Upper lobe of left lung (tissue), 6 donors: ENCODE measurements around the gene INSRR. TPM values are rescaled to one million over a fixed set of nuclear protein-coding genes. Genes with fewer than 3 reads are reported as not detected.

ENCODE experiments used
- ATAC-seq, 2 donors: fragments of 200-7000 bp; cut with Tn5 transposase; one replicate each; pipeline ENCODE4 v1.9.1; 2022; ENCODE audit warnings: mild to moderate bottlenecking in 2 of 2, moderate library complexity in 2 of 2; ENCODE audit not compliant: low FRiP score in 2 of 2
- DNase-seq, 2 donors: peaks; one replicate each; pipeline ENCODE4 v3.0.0-alpha.2; 2019 to 2020
- H3K27ac ChIP-seq, 4 donors: fragments of 200-600 bp; sonication (generic); one replicate each; pipeline ENCODE4 v1.5.1; 2016 to 2019
- H3K27me3 ChIP-seq, 4 donors: fragments of 200-600 bp; sonication (generic); one replicate each; pipeline ENCODE4 v1.5.1; 2017 to 2019
- H3K36me3 ChIP-seq, 4 donors: fragments of 200-600 bp; sonication (generic); one replicate each; pipeline ENCODE4 v1.5.1; 2016 to 2019
- H3K4me1 ChIP-seq, 4 donors: fragments of 200-600 bp; sonication (generic); one replicate each; pipeline ENCODE4 v1.5.1; 2018 to 2019
- H3K4me3 ChIP-seq, 4 donors: fragments of 200-600 bp; sonication (generic); one replicate each; pipeline ENCODE4 v1.5.1; 2017 to 2019; ENCODE audit warnings: mild to moderate bottlenecking in 2 of 4, moderate library complexity in 1 of 4
- H3K9me3 ChIP-seq, 4 donors: fragments of 200-600 bp; sonication (generic); one replicate each; pipeline ENCODE4 v1.5.1; 2018 to 2019
- EP300 ChIP-seq, 4 donors: sonication (generic); formaldehyde crosslinking; IDR thresholded peaks; one replicate each; pipeline ENCODE4 v1.5.1; 2017; ENCODE audit warnings: antibody characterized with exemption in 4 of 4, control low read depth in 2 of 4
- POLR2A ChIP-seq, 4 donors: fragments of 450-650 bp; IDR thresholded peaks; one replicate each; pipeline ENCODE4 v1.5.1; 2016 to 2017; ENCODE audit warnings: antibody characterized with exemption in 4 of 4, mild to moderate bottlenecking in 2 of 4
- POLR2AphosphoS5 ChIP-seq, 2 donors: sonication (generic); formaldehyde crosslinking; IDR thresholded peaks; one replicate each; pipeline ENCODE4 v1.5.1; 2017; ENCODE audit warnings: antibody characterized with exemption in 2 of 2
- WGBS, 2 donors: methylation state at CpG; one replicate each; pipeline ENCODE4 v1.1.5; 2017 to 2018; 5-methylcytosine and 5-hydroxymethylcytosine counted together
- total RNA-seq, 6 donors: library from RNA; depleted of rRNA in 4 of 6; stranded (reverse); fragments of >200 nt in 4 of 6; gene quantifications; one replicate each; pipeline versions ENCODE4 v1.1.0 to v1.2.1, GENCODE V29; 2016 to 2021
- TF ChIP-seq, protein P1 (sequence below), 6 experiments: fragments of 450-650 bp in 4 of 6; fragments of 200-600 bp in 2 of 6; sonication (generic) in 2 of 6; IDR thresholded peaks; one replicate each; pipeline ENCODE4 v1.5.1; 2016 to 2019; ENCODE audit warnings: antibody characterized with exemption in 6 of 6
- donor health status: DM: no; HTN: no; CAD: no; lungs with moderate emphysema.
- donor health status: DM: no; HTN: yes; CAD: no; lungs with severe emphysema.

The INSRR gene
- total RNA-seq, 6 donors from 2014 or later = 0.03 to 0.22 TPM; not detected in 4

- Histone ChIP-seq H3K9me3 (no peaks in the 10 kb centered on the region), H3K36me3 (no peaks in the 10 kb centered on the region), H3K4me1 (peaks cover 0 to 5% (median 0%) of the 10 kb centered on the region in 4 donors), H3K27ac (no peak overlapping the region), H3K27me3 (no peaks in the 10 kb centered on the region), H3K4me3 (no peak overlapping the region)
- no peak for TF ChIP-seq POLR2A (IDR thresholded peaks at IDR 0.05)
- TF ChIP-seq, protein P1, sequence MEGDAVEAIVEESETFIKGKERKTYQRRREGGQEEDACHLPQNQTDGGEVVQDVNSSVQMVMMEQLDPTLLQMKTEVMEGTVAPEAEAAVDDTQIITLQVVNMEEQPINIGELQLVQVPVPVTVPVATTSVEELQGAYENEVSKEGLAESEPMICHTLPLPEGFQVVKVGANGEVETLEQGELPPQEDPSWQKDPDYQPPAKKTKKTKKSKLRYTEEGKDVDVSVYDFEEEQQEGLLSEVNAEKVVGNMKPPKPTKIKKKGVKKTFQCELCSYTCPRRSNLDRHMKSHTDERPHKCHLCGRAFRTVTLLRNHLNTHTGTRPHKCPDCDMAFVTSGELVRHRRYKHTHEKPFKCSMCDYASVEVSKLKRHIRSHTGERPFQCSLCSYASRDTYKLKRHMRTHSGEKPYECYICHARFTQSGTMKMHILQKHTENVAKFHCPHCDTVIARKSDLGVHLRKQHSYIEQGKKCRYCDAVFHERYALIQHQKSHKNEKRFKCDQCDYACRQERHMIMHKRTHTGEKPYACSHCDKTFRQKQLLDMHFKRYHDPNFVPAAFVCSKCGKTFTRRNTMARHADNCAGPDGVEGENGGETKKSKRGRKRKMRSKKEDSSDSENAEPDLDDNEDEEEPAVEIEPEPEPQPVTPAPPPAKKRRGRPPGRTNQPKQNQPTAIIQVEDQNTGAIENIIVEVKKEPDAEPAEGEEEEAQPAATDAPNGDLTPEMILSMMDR (IDR thresholded peaks at IDR 0.05) = no peak
- TF ChIP-seq EP300 (IDR thresholded peaks at IDR 0.05) = no peak
- TF ChIP-seq POLR2AphosphoS5 (IDR thresholded peaks at IDR 0.05) = no peak
- DNase-seq (no peak), ATAC-seq (no peak)
- WGBS, 2 donors = 68 to 74% methylated on average over 5 to 7 of the region's 7 CpGs
Measured at GRCh38 chr1:156883919-156884318, 25.0 kb upstream of the INSRR start.

GRCh38 chr1:156882543-156882942 lies 23.6 kb upstream of the INSRR start:
- Histone ChIP-seq H3K4me3 (no peak overlapping the region), H3K27ac (no peak overlapping the region), H3K27me3 (no peaks in the 10 kb centered on the region), H3K9me3 (no peaks in the 10 kb centered on the region), H3K4me1 (peaks cover 0 to 5% (median 0%) of the 10 kb centered on the region in 4 donors), H3K36me3 (no peaks in the 10 kb centered on the region)
- WGBS, 2 donors = 89 to 92% methylated on average over 3 of the region's 3 CpGs
- no peak for TF ChIP-seq EP300 (IDR thresholded peaks at IDR 0.05)
- ATAC-seq = no peak
- no peak for DNase-seq

DNA sequence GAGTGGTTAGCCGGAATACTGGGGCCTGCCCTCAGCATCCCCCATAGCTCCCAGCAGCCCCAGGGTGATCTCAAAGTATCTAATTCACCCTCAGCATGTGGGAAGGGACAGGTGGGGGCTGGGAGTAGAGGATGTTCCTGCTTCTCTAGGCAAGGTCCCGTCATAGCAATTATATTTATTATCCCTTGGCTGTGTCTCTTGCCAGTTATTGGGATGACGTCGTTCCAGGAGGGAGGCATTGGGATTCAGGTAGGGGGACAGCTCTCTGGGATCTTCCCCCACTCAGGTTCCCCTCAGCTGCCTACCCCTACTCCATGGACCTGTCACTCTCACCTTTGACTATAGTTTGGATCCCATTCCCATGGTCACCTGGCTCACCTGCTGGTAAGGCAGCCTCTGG lies 22.7 kb upstream of the INSRR start:
- Histone ChIP-seq H3K27ac (no peak overlapping the region), H3K4me1 (peaks cover 0 to 5% (median 0%) of the 10 kb centered on the region in 4 donors), H3K4me3 (no peak overlapping the region), H3K36me3 (no peaks in the 10 kb centered on the region), H3K9me3 (no peaks in the 10 kb centered on the region), H3K27me3 (no peaks in the 10 kb centered on the region)
- TF ChIP-seq EP300 (IDR thresholded peaks at IDR 0.05) (no peak), POLR2A (IDR thresholded peaks at IDR 0.05) (no peak), POLR2AphosphoS5 (IDR thresholded peaks at IDR 0.05) (no peak)
- TF ChIP-seq, protein P1 (IDR thresholded peaks at IDR 0.05) = no peak
- DNase-seq = no peak
- ATAC-seq = no peak
- 83 to 85% methylated on average over 3 to 4 of the region's 4 CpGs for WGBS, 2 donors

- no peak for TF ChIP-seq POLR2AphosphoS5 (IDR thresholded peaks at IDR 0.05)
- TF ChIP-seq POLR2A (IDR thresholded peaks at IDR 0.05) = no peak
- TF ChIP-seq EP300 (IDR thresholded peaks at IDR 0.05) = no peak
- TF ChIP-seq, protein P1 (IDR thresholded peaks at IDR 0.05) = no peak
- H3K4me1 ChIP-seq = peaks cover 0 to 5% (median 0%) of the 10 kb centered on the region in 4 donors
- no peaks in the 10 kb centered on the region for H3K9me3 ChIP-seq
- 64 to 76% methylated on average over 4 to 10 of the region's 10 CpGs for WGBS, 2 donors
- H3K4me3 ChIP-seq = no peak overlapping the region
- no peaks in the 10 kb centered on the region for H3K27me3 ChIP-seq
- no peak for DNase-seq
- no peak overlapping the region for H3K27ac ChIP-seq
- H3K36me3 ChIP-seq = no peaks in the 10 kb centered on the region
- ATAC-seq = no peak
Measured at GRCh38 chr1:156881101-156881500, 22.2 kb upstream of the INSRR start.

DNA sequence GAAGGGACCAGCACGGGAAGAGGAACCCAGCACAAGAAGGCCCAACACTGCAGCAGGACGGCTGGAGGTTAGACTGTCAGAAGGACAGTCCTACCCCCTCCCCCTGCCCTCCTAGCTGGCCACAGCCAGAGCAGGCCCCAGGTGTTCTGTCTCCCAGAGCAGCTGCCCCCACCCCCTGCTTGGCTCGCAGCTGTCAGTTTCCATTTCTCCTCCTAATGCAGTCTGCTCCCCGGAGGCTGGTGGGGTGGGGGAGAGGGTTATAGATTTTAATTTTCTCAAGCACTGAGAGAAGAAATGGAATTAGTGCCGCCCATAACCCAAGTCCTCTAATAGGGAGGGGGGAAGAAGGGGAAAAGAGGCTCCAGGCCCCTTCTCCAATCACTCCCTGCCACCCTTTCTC lies 21.6 kb upstream of the INSRR start:
- ATAC-seq (no peak), DNase-seq (no peak)
- Histone ChIP-seq H3K27me3 (no peaks in the 10 kb centered on the region), H3K27ac (no peak overlapping the region), H3K9me3 (no peaks in the 10 kb centered on the region), H3K4me3 (no peak overlapping the region), H3K36me3 (no peaks in the 10 kb centered on the region), H3K4me1 (peaks cover 0 to 5% (median 0%) of the 10 kb centered on the region in 4 donors)
- WGBS, 2 donors = 73 to 76% methylated on average over 5 of the region's 5 CpGs
- TF ChIP-seq EP300 (IDR thresholded peaks at IDR 0.05) (no peak), POLR2A (IDR thresholded peaks at IDR 0.05) (no peak), POLR2AphosphoS5 (IDR thresholded peaks at IDR 0.05) (no peak)
- TF ChIP-seq, protein P1 (IDR thresholded peaks at IDR 0.05) = no peak
